Measurements from ENCODE around the gene RIT1.

The RIT1 gene

GRCh38 chr1:155860970-155861510 lies 50.1 kb downstream of the RIT1 start:
- peak overlapping the region; percentile 94 for H2AFZ ChIP-seq (ENCODE audit: low read depth, low read length)
- H3K27me3 ChIP-seq (ENCODE audit: low read depth, low read length) = no peaks in the 10 kb centered on the region
- H3K4me1 ChIP-seq (ENCODE audit: low read length) = peaks cover 29% of the 10 kb centered on the region
- peak overlapping the region; percentile 87 for H3K4me3 ChIP-seq (ENCODE audit: low read length)
- H3K36me3 ChIP-seq (replicated peaks; ENCODE audit: low read depth, low read length) = no peaks in the 10 kb centered on the region
- TF ChIP-seq CTCF (IDR thresholded peaks at IDR 0.05; ENCODE audit: low read depth, low read length) = no peak
- TF ChIP-seq EZH2phosphoT487 (IDR thresholded peaks at IDR 0.05; ENCODE audit: low read depth) = no peak
- no peaks in the 10 kb centered on the region for H3K9me3 ChIP-seq (ENCODE audit: insufficient read depth, low read length)
- H3K27ac ChIP-seq (ENCODE audit: low read length) = peak overlapping the region; percentile 76
- peaks cover 17% of the 10 kb centered on the region for H3K79me2 ChIP-seq (ENCODE audit: low read length)
- H3K9ac ChIP-seq (ENCODE audit: low read length) = peak overlapping the region; percentile 86
- H3K4me2 ChIP-seq (ENCODE audit: low read length) = peak overlapping the region; percentile 86
- H4K20me1 ChIP-seq (ENCODE audit: insufficient read depth, low read length) = no peaks in the 10 kb centered on the region

GRCh38 chr1:155859881-155860871 lies 51.0 kb downstream of the RIT1 start:
- H3K27ac ChIP-seq (ENCODE audit: low read length) = peak overlapping the region; percentile 76

GRCh38 chr1:155859234-155859829 lies 51.8 kb downstream of the RIT1 start, which contains the start of gene SYT11:
SYT11 (plus strand) TSS chr1:155859567; CDS start chr1:155859762, 195 bp downstream.
- Histone ChIP-seq H3K4me2 (ENCODE audit: low read length) (peak within 1 kb of the TSS; percentile 86), H3K4me3 (ENCODE audit: low read length) (peak within 1 kb of the TSS; percentile 87), H3K27me3 (ENCODE audit: low read depth, low read length) (no peaks in the 10 kb centered on the region), H3K27ac (ENCODE audit: low read length) (peak within 1 kb of the TSS; percentile 84), H3K4me1 (ENCODE audit: low read length) (peaks cover 31% of the 10 kb centered on the region), H3K36me3 (replicated peaks; ENCODE audit: low read depth, low read length) (peaks cover 6% of the 10 kb centered on the region), H3K9me3 (ENCODE audit: insufficient read depth, low read length) (no peaks in the 10 kb centered on the region), H3K79me2 (ENCODE audit: low read length) (peaks cover 28% of the 10 kb centered on the region), H3K9ac (ENCODE audit: low read length) (peak within 1 kb of the TSS; percentile 88), H4K20me1 (ENCODE audit: insufficient read depth, low read length) (no peaks in the 10 kb centered on the region), H2AFZ (ENCODE audit: low read depth, low read length) (peak within 1 kb of the TSS; percentile 94)
- TF ChIP-seq EZH2phosphoT487 (IDR thresholded peaks at IDR 0.05; ENCODE audit: low read depth) = no peak
- no peak for TF ChIP-seq CTCF (IDR thresholded peaks at IDR 0.05; ENCODE audit: low read depth, low read length)

More at GRCh38 chr1:155859881-155860871, 51.0 kb downstream of the RIT1 start:
- Histone ChIP-seq H3K4me2 (ENCODE audit: low read length) (peak overlapping the region; percentile 86), H3K79me2 (ENCODE audit: low read length) (peaks cover 26% of the 10 kb centered on the region), H3K36me3 (replicated peaks; ENCODE audit: low read depth, low read length) (peaks cover 2% of the 10 kb centered on the region), H4K20me1 (ENCODE audit: insufficient read depth, low read length) (no peaks in the 10 kb centered on the region), H3K27me3 (ENCODE audit: low read depth, low read length) (no peaks in the 10 kb centered on the region), H3K9me3 (ENCODE audit: insufficient read depth, low read length) (no peaks in the 10 kb centered on the region), H3K4me1 (ENCODE audit: low read length) (peaks cover 31% of the 10 kb centered on the region), H3K4me3 (ENCODE audit: low read length) (peak overlapping the region; percentile 87), H3K9ac (ENCODE audit: low read length) (peak overlapping the region; percentile 86), H2AFZ (ENCODE audit: low read depth, low read length) (peak overlapping the region; percentile 94)
- TF ChIP-seq EZH2phosphoT487 (IDR thresholded peaks at IDR 0.05; ENCODE audit: low read depth) (no peak), CTCF (IDR thresholded peaks at IDR 0.05; ENCODE audit: low read depth, low read length) (no peak)
